Prostate gland (tissue), 2 donors: Measurements from ENCODE around the gene BGLAP. TPM values are rescaled to one million over a fixed set of nuclear protein-coding genes. Genes with fewer than 3 reads are reported as not detected.

Experiments
- DNase-seq: peaks from one replicate; pipeline ENCODE4 v3.0.0-alpha.2; 2019; ENCODE audit warnings: low spot score
- H3K27ac ChIP-seq, 2 donors: fragments of 200-600 bp; sonication (generic); 2 replicates each; pipeline ENCODE4 v1.5.1; 2017 to 2019
- H3K27me3 ChIP-seq: fragments of 200-600 bp; sonication (generic); replicated peaks from 2 replicates; pipeline ENCODE4 v1.5.1; 2019; ENCODE audit not compliant: insufficient read depth
- H3K36me3 ChIP-seq, 2 donors: fragments of 200-600 bp; sonication (generic); 1 replicate in 1 of 2; 2 replicates in 1 of 2; pipeline versions ENCODE4 v1.5.1 to v1.8.1; 2017 to 2019
- H3K4me1 ChIP-seq: fragments of 200-600 bp; sonication (generic); replicated peaks from 2 replicates; pipeline ENCODE4 v1.5.1; 2019
- H3K4me3 ChIP-seq, 2 donors: fragments of 200-600 bp; sonication (generic); 2 replicates each; pipeline ENCODE4 v1.5.1; 2017 to 2019
- H3K9me3 ChIP-seq: fragments of 200-600 bp; sonication (generic); 2 replicates; pipeline ENCODE4 v1.5.1; 2017
- POLR2A ChIP-seq: fragments of 450-650 bp; IDR thresholded peaks from one replicate; pipeline ENCODE4 v1.6.1; 2016; ENCODE audit warnings: antibody characterized with exemption, mild to moderate bottlenecking
- POLR2AphosphoS5 ChIP-seq: sonication (generic); formaldehyde crosslinking; IDR thresholded peaks from one replicate; pipeline ENCODE4 v1.6.1; 2017; ENCODE audit warnings: antibody characterized with exemption
- WGBS: methylation state at CpG from one replicate; pipeline ENCODE4 v1.1.5; 2018; 5-methylcytosine and 5-hydroxymethylcytosine counted together
- intact Hi-C: fragments of 100-400 bp; cut with DNase I; formaldehyde crosslinking; loops from one replicate; pipeline ENCODE4 v1.14.2; 2022
- total RNA-seq, 2 donors: library from RNA; depleted of rRNA; stranded (reverse); fragments of >200 nt; gene quantifications; one replicate each; pipeline ENCODE4 v1.1.0, GENCODE V29; 2016
- TF ChIP-seq, protein P1 (sequence below), 4 experiments: fragments of 200-600 bp in 2 of 4; fragments of 450-650 bp in 2 of 4; sonication (generic) in 2 of 4; IDR thresholded peaks; 1 replicate in 3 of 4; 2 replicates in 1 of 4; pipeline ENCODE4 v1.5.1; 2016 to 2019; ENCODE audit warnings: antibody characterized with exemption in 4 of 4, mild to moderate bottlenecking in 2 of 4, moderate library complexity in 2 of 4

The BGLAP gene
- total RNA-seq, 2 donors from 2014 or later, result 1.8 to 5.7 TPM

DNA sequence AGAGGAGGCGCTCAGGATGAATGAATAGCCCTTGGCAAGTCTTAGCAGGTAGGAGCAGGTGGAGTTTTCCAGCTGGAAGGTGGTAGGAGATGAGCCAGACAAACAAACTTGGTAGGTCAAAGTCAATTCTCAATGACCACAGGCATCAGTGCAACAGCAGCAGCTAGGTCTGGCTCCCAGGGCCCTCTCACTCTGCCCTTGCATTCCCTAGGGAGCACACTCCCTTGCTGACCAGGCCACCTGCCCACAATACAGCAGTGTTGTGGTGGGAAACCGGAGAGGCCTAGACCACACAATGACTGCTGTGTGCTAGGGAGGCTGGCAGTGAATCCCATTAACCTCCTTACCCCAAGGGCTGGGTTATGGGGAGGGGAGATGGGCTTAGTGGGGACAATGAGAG lies 18.9 kb downstream of the BGLAP start:
- intact Hi-C loops, result no loop called here
- H3K27ac ChIP-seq, result no peak overlapping the region
- H3K4me3 ChIP-seq, result no peak overlapping the region
- no peak for DNase-seq
- peaks cover 18 to 30% of the 10 kb centered on the region in 2 donors for H3K36me3 ChIP-seq
- no peaks in the 10 kb centered on the region for H3K4me1 ChIP-seq
- H3K9me3 ChIP-seq, result no peaks in the 10 kb centered on the region
- H3K27me3 ChIP-seq, result no peaks in the 10 kb centered on the region
- TF ChIP-seq, protein P1, sequence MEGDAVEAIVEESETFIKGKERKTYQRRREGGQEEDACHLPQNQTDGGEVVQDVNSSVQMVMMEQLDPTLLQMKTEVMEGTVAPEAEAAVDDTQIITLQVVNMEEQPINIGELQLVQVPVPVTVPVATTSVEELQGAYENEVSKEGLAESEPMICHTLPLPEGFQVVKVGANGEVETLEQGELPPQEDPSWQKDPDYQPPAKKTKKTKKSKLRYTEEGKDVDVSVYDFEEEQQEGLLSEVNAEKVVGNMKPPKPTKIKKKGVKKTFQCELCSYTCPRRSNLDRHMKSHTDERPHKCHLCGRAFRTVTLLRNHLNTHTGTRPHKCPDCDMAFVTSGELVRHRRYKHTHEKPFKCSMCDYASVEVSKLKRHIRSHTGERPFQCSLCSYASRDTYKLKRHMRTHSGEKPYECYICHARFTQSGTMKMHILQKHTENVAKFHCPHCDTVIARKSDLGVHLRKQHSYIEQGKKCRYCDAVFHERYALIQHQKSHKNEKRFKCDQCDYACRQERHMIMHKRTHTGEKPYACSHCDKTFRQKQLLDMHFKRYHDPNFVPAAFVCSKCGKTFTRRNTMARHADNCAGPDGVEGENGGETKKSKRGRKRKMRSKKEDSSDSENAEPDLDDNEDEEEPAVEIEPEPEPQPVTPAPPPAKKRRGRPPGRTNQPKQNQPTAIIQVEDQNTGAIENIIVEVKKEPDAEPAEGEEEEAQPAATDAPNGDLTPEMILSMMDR (IDR thresholded peaks at IDR 0.05), result no peak
- 74% methylated on average over 2 of the region's 2 CpGs for WGBS

DNA sequence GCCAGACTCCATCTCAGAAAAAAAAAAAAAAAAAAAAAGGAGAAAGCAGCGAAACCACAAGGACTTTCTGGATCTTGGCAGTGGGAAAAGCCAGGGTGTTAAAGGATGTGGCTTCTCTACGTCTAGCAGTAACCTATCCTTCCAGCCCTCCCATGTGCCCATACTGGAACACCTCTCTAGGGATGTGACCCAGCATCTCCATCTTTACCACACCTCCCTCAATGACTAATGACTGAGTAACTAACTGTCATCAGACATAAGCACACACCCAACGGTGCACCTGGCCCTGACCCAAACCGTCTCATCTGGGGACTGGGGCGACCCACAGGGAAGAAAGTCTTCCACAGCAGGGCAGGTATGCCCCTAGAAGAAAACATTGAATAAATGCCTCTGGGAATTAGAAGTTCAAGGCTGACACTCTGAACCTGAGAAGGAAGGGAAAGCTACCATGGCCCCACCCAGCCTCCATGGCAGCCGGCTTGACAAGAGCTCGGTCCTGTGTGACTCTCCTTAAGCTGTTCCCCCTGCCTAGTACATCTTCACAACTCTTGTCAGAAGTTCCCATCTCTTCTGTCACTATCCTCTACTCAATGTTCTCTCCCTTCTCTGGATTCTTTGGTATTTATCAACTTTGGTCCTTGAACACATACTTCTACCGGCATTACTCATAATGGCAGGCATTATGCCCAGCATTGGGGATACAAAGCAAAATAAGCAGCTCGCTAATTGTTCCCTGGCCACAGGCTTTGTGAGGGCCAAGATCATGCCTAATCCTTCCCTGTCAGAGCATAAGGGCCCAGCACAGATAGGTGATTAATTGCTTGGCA lies 20.7 kb downstream of the BGLAP start:
- Histone ChIP-seq H3K9me3 (no peaks in the 10 kb centered on the region), H3K27ac (no peak overlapping the region), H3K36me3 (peaks cover 28 to 35% of the 10 kb centered on the region in 2 donors), H3K4me1 (no peaks in the 10 kb centered on the region), H3K27me3 (no peaks in the 10 kb centered on the region), H3K4me3 (no peak overlapping the region)
- TF ChIP-seq POLR2A (no peak), POLR2AphosphoS5 (no peak)
- TF ChIP-seq, protein P1 (IDR thresholded peaks at IDR 0.05), result no peak
- DNase-seq, result no peak
- 74% methylated on average over 9 of the region's 9 CpGs for WGBS
- intact Hi-C loops, result no loop called here

DNA sequence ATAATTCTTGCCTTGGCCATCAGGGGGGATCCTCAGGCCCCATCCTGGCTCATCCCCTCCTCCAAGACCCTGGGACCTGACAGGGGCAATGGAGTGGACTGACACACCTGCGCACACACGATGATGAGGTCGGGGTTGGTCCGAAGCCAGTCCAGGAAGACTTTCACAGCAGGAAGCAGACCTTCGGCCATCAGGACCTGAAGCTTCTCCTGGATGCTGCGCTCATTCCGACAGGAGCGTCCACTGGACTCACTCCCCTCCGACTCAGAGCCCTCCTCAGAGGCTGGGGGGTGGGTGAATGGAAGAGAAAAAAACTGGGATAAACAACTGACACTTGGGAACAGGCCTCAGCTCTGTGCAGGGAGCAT lies 21.3 kb downstream of the BGLAP start:
- H3K27ac ChIP-seq, result no peak overlapping the region
- H3K36me3 ChIP-seq, result peaks cover 34 to 35% of the 10 kb centered on the region in 2 donors
- no peak for DNase-seq
- no peak overlapping the region for H3K4me3 ChIP-seq
- H3K4me1 ChIP-seq, result no peaks in the 10 kb centered on the region
- TF ChIP-seq, protein P1 (IDR thresholded peaks at IDR 0.05), result no peak
- TF ChIP-seq POLR2AphosphoS5 (no peak), POLR2A (no peak)
- H3K27me3 ChIP-seq, result no peaks in the 10 kb centered on the region
- 87% methylated on average over 9 of the region's 9 CpGs for WGBS
- H3K9me3 ChIP-seq, result no peaks in the 10 kb centered on the region
- intact Hi-C loops, result no loop called here

DNA sequence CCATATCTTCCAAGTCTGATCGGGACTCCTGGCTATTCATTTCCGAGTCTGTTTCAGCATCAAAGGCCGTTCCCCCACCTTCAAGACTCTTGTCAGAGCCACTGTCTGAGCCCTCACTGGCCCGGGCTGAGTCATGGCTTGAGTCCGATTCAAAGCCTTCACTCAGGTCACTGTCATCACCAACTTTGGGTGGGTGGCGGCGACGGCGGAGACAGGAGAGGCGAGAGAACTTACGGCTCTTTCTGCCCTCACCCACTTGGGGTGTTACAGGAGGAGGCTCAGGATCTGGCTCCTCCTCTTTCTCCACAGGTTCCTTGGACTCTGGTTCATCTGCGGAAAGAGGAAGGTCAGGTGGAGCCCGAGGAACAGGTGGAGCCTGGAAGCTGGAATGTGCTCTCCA lies 24.1 kb downstream of the BGLAP start:
- TF ChIP-seq POLR2A (no peak), POLR2AphosphoS5 (no peak)
- TF ChIP-seq, protein P1 (IDR thresholded peaks at IDR 0.05), result no peak
- Histone ChIP-seq H3K36me3 (peaks cover 21 to 25% of the 10 kb centered on the region in 2 donors), H3K9me3 (no peaks in the 10 kb centered on the region), H3K27me3 (no peaks in the 10 kb centered on the region), H3K4me1 (no peaks in the 10 kb centered on the region), H3K27ac (no peak overlapping the region), H3K4me3 (no peak overlapping the region)
- 87% methylated on average over 13 of the region's 13 CpGs for WGBS
- no peak for DNase-seq
- intact Hi-C loops, result no loop called here

DNA sequence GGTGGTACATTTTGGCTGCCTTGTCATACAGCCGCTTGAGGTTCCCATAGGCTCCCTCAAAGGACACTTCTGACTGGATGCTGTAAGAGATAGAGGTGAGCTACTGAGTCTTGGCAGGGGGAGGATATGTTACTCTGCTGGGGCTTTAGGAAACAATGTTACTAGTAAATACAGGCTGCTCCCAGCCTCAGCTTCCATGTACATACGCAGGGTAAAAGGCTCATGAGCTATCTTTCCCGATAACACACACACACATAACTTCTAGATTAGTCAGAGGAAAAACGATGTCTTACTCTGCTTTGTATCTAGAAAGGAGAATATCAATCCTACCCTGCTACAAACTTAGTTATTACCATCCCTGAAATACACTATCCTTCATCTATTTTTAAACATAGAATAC lies 26.4 kb downstream of the BGLAP start:
- Histone ChIP-seq H3K4me1 (no peaks in the 10 kb centered on the region), H3K36me3 (peaks cover 23 to 27% of the 10 kb centered on the region in 2 donors), H3K27ac (no peak overlapping the region), H3K9me3 (no peaks in the 10 kb centered on the region), H3K27me3 (no peaks in the 10 kb centered on the region), H3K4me3 (no peak overlapping the region)
- WGBS, result 86% methylated on average over 4 of the region's 4 CpGs
- DNase-seq, result no peak
- intact Hi-C loops, result no loop called here
- no peak for TF ChIP-seq POLR2A
- TF ChIP-seq, protein P1 (IDR thresholded peaks at IDR 0.05), result no peak
